T-cell (primary cell): ENCODE data around the gene CDH6. TPM values are rescaled to one million over a fixed set of nuclear protein-coding genes. Genes with fewer than 3 reads are reported as not detected.
"Not testable (repeated sequence)": the region's sequence is repeated elsewhere in the genome, so short reads cannot be mapped to it uniquely, and the experiment has no call there.

Experiments used
- ATAC-seq, 4 experiments: fragments of 200-7000 bp in 3 of 4; fragments of 150-1000 bp in 1 of 4; cut with Tn5 transposase; replicated peaks in 1 of 4; 1 replicate in 3 of 4; 2 replicates in 1 of 4; pipeline ENCODE4 v1.10.0; 2021; ENCODE audit warnings: moderate library complexity in 3 of 4, mild to moderate bottlenecking in 2 of 4, moderate number of reproducible peaks in 1 of 4
- CTCF ChIA-PET, 2 donors: fragments of 300-600 bp; sonication (Branson Sonifier 250); formaldehyde crosslinking; loops; one replicate each; lab custom pipeline; 2022; ENCODE audit warnings: antibody characterized with exemption in 2 of 2; lab: Charles Lee
- POLR2A ChIA-PET, 2 donors: fragments of 300-600 bp; sonication (Branson Sonifier 250); formaldehyde crosslinking; loops; one replicate each; lab custom pipeline; 2022; ENCODE audit warnings: antibody characterized with exemption in 2 of 2; lab: Charles Lee
- DNase-seq, 35 experiments: peaks; one replicate each; pipeline versions ENCODE4 v3.0.0 to v3.0.0-alpha.2; 2013 to 2023
- H3K27ac ChIP-seq: one replicate; pipeline ENCODE4 v1.5.1; 2013; ENCODE audit warnings: low read length
- H3K27me3 ChIP-seq, 2 experiments: replicated peaks in 1 of 2; 1 replicate in 1 of 2; 2 replicates in 1 of 2; pipeline versions ENCODE4 v1.6.1 to v1.7.0; 2013; ENCODE audit warnings: low read length in 1 of 2, mixed read lengths in 1 of 2; ENCODE audit not compliant: control insufficient read depth in 2 of 2, insufficient read depth in 2 of 2; ENCODE audit errors: extremely low read depth in 1 of 2
- H3K36me3 ChIP-seq, 2 donors: 1 replicate in 1 of 2; 2 replicates in 1 of 2; pipeline versions ENCODE4 v1.6.1 to v1.7.0; 2013; ENCODE audit warnings: low read length in 1 of 2; ENCODE audit not compliant: control insufficient read depth in 2 of 2, insufficient read depth in 1 of 2; ENCODE audit errors: extremely low read depth in 1 of 2
- H3K4me1 ChIP-seq, 2 experiments: 1 replicate in 1 of 2; 2 replicates in 1 of 2; pipeline versions ENCODE4 v1.6.1 to v1.7.0; 2013; ENCODE audit warnings: low read length in 2 of 2, mixed read lengths in 1 of 2; ENCODE audit not compliant: insufficient read depth in 2 of 2, control insufficient read depth in 1 of 2; ENCODE audit errors: extremely low read depth in 1 of 2
- H3K4me3 ChIP-seq, 2 donors: 1 replicate in 1 of 2; 2 replicates in 1 of 2; pipeline versions ENCODE4 v1.5.1 to v1.7.0; 2013; ENCODE audit warnings: mild to moderate bottlenecking in 2 of 2, low read length in 1 of 2, moderate library complexity in 1 of 2; ENCODE audit not compliant: control insufficient read depth in 1 of 2; ENCODE audit errors: extremely low read depth in 1 of 2
- H3K9me3 ChIP-seq: 2 replicates; pipeline ENCODE4 v1.7.0; 2013
- H3K27ac Mint-ChIP-seq, 2 donors: one replicate each; pipeline ENCODE4 v1.8.0; 2020 to 2021; ENCODE audit warnings: mild to moderate bottlenecking in 2 of 2, mixed read lengths in 2 of 2
- H3K27me3 Mint-ChIP-seq, 2 donors: one replicate each; pipeline ENCODE4 v1.8.0; 2021 to 2022; ENCODE audit warnings: mixed read lengths in 2 of 2
- H3K36me3 Mint-ChIP-seq: one replicate; pipeline ENCODE4 v1.8.0; 2021; ENCODE audit warnings: mixed read lengths
- H3K4me1 Mint-ChIP-seq, 3 donors: one replicate each; pipeline ENCODE4 v1.8.0; 2020 to 2022; ENCODE audit warnings: mixed read lengths in 3 of 3, mild to moderate bottlenecking in 1 of 3
- H3K4me3 Mint-ChIP-seq, 3 donors: one replicate each; pipeline ENCODE4 v1.8.0; 2020 to 2022; ENCODE audit warnings: mild to moderate bottlenecking in 3 of 3, mixed read lengths in 3 of 3, moderate library complexity in 3 of 3
- H3K9me3 Mint-ChIP-seq, 3 donors: one replicate each; pipeline ENCODE4 v1.8.0; 2020 to 2022; ENCODE audit warnings: mixed read lengths in 3 of 3
- WGBS: methylation state at CpG from one replicate; pipeline ENCODE4 v1.1.5; 2013; ENCODE audit warnings: missing lambda C conversion rate; ENCODE audit not compliant: insufficient coverage; 5-methylcytosine and 5-hydroxymethylcytosine counted together
- total RNA-seq, 35 experiments: library from RNA in 6 of 35; stranded (reverse) in 6 of 35; fragments of 120-200 nt in 1 of 35; gene quantifications; one replicate each; pipeline versions ENCODE4 v1.2.1 to v1.2.4 and lab custom pipeline; 2013 to 2026

The CDH6 gene
- total RNA-seq, 5 donors from 2014 or later (not counting 1 experiment from before 2014, with no cell fraction given) = 0.15 TPM; not detected in 4

DNA sequence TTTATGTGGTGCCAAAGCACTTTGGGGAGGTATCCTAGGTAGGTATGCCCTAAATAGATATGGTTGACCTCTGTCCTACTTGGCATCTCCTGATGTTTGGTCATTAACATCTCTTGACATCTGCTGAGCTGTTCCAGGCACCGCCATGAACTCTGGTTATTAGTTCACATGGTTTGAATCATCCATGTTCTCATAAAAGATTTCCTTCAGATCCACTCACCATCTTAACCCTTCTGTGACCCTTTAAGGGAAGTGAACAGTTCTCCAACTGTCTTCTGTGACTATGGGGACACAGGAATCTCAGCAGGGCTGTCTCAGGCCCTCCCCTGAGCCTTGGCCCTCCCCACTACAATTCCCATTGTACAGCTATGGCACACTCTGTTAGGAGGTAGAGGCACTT lies 167.7 kb downstream of the CDH6 start:
- Histone ChIP-seq H3K27ac (no peak overlapping the region), H3K4me1 (no peaks in the 10 kb centered on the region), H3K4me3 (no peak overlapping the region), H3K27me3 (no peaks in the 10 kb centered on the region), H3K36me3 (no peaks in the 10 kb centered on the region), H3K9me3 (no peaks in the 10 kb centered on the region)
- POLR2A ChIA-PET = no interaction called here
- DNase-seq (no peak), ATAC-seq (no peak)
- peaks cover 2 to 13% of the 10 kb centered on the region in 2 donors for H3K27me3 Mint-ChIP-seq
- no peaks in the 10 kb centered on the region for H3K36me3 Mint-ChIP-seq
- peaks cover 4 to 23% (median 18%) of the 10 kb centered on the region in 3 donors for H3K9me3 Mint-ChIP-seq
- CTCF ChIA-PET = no interaction called here
- no peak overlapping the region for H3K4me3 Mint-ChIP-seq
- H3K27ac Mint-ChIP-seq = no peak overlapping the region
- no CpG with 5 or more reads among the region's 1 CpG for WGBS
- H3K4me1 Mint-ChIP-seq = no peaks in the 10 kb centered on the region

DNA sequence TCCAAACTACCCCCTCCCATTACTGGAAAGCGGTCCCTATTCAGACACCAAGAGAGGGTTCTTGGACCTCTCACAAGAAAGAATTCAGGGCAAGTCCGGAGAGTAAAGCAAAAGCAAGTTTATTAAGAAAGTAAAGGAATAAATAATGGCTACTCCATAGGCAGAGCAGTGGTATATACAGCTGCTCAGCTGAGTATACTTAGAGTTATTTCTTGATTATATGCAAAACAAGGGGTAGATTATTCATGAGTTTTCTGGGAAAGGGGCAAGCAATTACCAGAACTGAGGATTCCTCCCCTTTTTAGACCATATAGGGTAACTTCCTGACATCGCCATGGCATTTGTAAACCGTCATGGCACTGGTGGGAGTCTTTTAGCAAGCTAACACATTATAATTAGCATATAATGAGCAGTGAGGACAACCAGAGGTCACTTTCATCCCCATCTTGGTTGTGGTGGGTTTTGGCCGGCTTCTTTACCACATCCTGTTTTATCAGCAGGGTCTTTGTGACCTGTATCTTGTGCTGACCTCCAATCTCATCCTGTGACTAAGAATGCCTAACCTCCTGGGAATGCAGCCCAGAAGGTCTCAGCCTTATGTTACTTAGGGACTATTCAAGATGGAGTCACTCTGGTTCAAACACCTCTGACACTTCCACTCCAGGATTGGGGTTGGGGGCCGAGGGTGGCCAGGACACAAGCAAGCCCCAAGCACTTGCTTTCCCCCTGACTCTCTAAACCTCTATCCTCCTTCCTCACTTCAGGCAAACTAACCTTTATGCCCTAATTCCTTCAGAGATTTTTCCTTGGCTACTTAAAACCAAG lies 168.4 kb downstream of the CDH6 start:
- ATAC-seq, DNase-seq, H3K4me3 ChIP-seq, H3K4me1 ChIP-seq, H3K27ac Mint-ChIP-seq, H3K4me3 Mint-ChIP-seq, H3K27ac ChIP-seq, H3K9me3 ChIP-seq, H3K27me3 ChIP-seq, H3K36me3 Mint-ChIP-seq, POLR2A ChIA-PET, H3K36me3 ChIP-seq, CTCF ChIA-PET, H3K4me1 Mint-ChIP-seq: not testable (repeated sequence)
- 88% methylated on average over 1 of the region's 6 CpGs for WGBS
- Mint-ChIP-seq H3K9me3 (peaks cover 0 to 19% (median 11%) of the 10 kb centered on the region in 3 donors), H3K27me3 (peaks cover 2 to 15% of the 10 kb centered on the region in 2 donors)

DNA sequence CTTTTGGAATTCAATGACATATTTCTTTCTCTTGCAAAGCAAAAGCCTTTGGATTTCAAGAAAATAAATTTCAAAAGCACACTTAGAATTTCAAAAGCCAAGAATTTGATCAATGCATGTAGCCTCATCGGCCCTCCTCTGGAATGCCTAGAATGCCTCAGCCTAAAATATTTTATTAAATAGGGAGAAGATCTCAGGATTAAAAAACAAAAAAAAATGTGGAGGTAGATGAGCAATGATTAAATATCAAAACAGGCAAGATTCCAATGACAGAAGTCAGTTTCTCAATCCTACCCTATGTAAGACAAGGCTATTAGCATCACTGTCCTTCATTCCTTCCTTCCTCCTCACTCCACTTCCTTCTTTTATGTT lies 169.0 kb downstream of the CDH6 start:
- WGBS = no CpG with 5 or more reads among the region's 1 CpG
- CTCF ChIA-PET = no interaction called here
- no peaks in the 10 kb centered on the region for H3K4me1 ChIP-seq
- H3K27me3 Mint-ChIP-seq = peaks cover 4 to 14% of the 10 kb centered on the region in 2 donors
- peaks cover 0 to 17% (median 11%) of the 10 kb centered on the region in 3 donors for H3K9me3 Mint-ChIP-seq
- no peaks in the 10 kb centered on the region for H3K9me3 ChIP-seq
- no peak for ATAC-seq
- H3K4me3 Mint-ChIP-seq = no peak overlapping the region
- H3K36me3 ChIP-seq = no peaks in the 10 kb centered on the region
- no peaks in the 10 kb centered on the region for H3K36me3 Mint-ChIP-seq
- no peak overlapping the region for H3K27ac ChIP-seq
- DNase-seq = no peak
- no peak overlapping the region for H3K27ac Mint-ChIP-seq
- H3K27me3 ChIP-seq = no peaks in the 10 kb centered on the region
- H3K4me3 ChIP-seq = no peak overlapping the region
- no peaks in the 10 kb centered on the region for H3K4me1 Mint-ChIP-seq
- POLR2A ChIA-PET = no interaction called here

DNA sequence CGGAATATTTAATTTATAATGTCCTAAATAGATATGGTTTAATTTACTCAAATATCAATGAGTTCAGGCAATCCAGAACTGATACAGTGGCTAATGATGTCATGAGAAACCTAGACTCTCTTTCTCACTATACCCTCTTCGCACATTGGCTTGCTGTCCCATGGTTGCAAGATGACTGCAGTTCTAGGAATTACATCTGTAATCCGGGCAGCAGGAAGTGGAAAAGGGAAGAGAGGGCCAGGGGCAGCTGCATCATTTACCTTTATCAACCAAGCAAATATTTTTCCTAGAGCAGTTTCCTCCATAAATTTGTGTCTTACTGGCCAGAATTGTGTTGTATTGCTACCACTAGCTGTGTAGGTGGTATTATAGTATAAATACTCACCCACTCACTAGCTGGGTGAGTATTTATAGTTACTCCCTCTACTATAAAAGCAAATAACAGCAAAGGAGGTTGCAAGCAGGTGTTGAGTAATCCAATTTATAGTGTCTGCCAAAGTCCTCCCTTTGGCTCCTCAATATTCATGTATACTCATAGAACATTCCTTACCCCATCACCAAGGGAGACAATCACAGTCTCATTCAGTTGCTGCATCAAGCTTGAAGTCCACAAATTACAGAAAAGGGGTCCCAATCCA lies 169.6 kb downstream of the CDH6 start:
- H3K4me3 ChIP-seq = no peak overlapping the region
- Mint-ChIP-seq H3K4me3 (no peak overlapping the region), H3K27ac (no peak overlapping the region), H3K27me3 (peaks cover 5 to 12% of the 10 kb centered on the region in 2 donors), H3K36me3 (no peaks in the 10 kb centered on the region), H3K4me1 (no peaks in the 10 kb centered on the region), H3K9me3 (peaks cover 0 to 14% (median 11%) of the 10 kb centered on the region in 3 donors)
- ChIA-PET POLR2A (no interaction called here), CTCF (no interaction called here)
- ATAC-seq = no peak
- no peaks in the 10 kb centered on the region for H3K9me3 ChIP-seq
- H3K27me3 ChIP-seq = no peaks in the 10 kb centered on the region
- no peaks in the 10 kb centered on the region for H3K4me1 ChIP-seq
- no CpG with 5 or more reads among the region's 3 CpGs for WGBS
- DNase-seq = no peak
- H3K36me3 ChIP-seq = no peaks in the 10 kb centered on the region
- no peak overlapping the region for H3K27ac ChIP-seq

DNA sequence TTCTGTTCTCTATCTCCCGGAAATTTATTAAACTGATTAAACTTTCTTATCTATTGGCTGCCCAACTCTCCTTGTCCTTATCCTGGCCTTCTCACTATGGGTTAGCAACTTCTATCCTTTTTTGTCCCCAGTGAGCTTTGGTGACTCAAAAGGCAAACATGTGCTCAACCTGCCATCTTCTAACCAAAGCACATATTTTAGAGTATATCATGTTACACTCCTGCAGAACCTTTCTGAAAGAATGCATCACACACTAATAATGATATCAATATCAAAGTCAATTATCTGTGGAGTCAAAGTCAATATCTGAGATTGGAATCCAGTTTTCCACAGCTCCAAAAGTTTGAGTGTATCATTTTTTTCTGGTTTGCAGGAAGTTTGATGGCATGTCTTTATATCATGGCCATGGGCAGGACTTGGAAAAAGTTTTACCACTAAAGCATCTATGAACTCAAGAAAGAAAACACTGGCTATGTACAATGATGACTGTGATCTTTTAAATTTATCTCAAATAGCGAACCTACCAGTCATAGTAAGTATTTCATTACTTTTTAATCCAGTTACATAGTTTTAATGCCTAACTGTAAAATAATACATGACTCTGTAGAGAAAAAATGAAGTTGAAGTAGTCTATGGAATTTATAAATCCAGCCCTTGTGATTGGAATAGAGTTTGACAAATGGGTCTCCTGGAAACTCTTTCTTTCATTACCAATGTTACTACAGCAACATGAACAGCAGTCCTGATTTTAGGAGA lies 171.6 kb downstream of the CDH6 start:
- H3K36me3 Mint-ChIP-seq = no peaks in the 10 kb centered on the region
- no peaks in the 10 kb centered on the region for H3K4me1 Mint-ChIP-seq
- H3K9me3 Mint-ChIP-seq = peaks cover 0 to 14% (median 11%) of the 10 kb centered on the region in 3 donors
- Histone ChIP-seq H3K4me1 (no peaks in the 10 kb centered on the region), H3K36me3 (no peaks in the 10 kb centered on the region), H3K9me3 (no peaks in the 10 kb centered on the region), H3K4me3 (no peak overlapping the region), H3K27me3 (peaks cover 0 to 3% of the 10 kb centered on the region in 2 experiments), H3K27ac (no peak overlapping the region)
- ChIA-PET CTCF (no interaction called here), POLR2A (no interaction called here)
- ATAC-seq (no peak), DNase-seq (no peak)
- no peak overlapping the region for H3K4me3 Mint-ChIP-seq
- 89% methylated on average over 1 of the region's 2 CpGs for WGBS
- peaks cover 5 to 12% of the 10 kb centered on the region in 2 donors for H3K27me3 Mint-ChIP-seq
- no peak overlapping the region for H3K27ac Mint-ChIP-seq

DNA sequence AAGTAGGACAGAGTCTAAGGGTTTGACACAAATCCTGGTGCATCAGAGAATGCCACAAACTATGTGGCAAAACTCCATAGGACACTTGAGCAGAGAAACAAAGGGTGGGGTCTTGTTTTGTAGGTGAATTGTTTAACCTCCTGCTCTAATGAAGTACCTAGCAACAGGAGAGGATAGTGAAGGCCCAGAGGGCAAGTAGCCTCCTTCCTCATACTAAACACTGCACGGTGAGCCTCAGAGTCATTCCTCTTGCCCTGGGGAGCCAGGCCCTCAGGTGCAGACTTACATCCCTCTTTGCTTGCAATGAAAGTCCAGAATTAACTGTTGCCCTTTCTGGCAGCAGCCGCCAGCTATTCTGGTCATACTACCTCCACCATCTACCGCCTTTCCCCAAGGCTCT lies 172.3 kb downstream of the CDH6 start:
- Mint-ChIP-seq H3K9me3 (peaks cover 0 to 11% (median 11%) of the 10 kb centered on the region in 3 donors), H3K36me3 (no peaks in the 10 kb centered on the region), H3K27ac (no peak overlapping the region), H3K27me3 (peaks cover 5 to 12% of the 10 kb centered on the region in 2 donors), H3K4me1 (no peaks in the 10 kb centered on the region), H3K4me3 (no peak overlapping the region)
- Histone ChIP-seq H3K36me3 (no peaks in the 10 kb centered on the region), H3K27me3 (peaks cover 0 to 6% of the 10 kb centered on the region in 2 experiments), H3K4me1 (no peaks in the 10 kb centered on the region), H3K9me3 (no peaks in the 10 kb centered on the region), H3K4me3 (no peak overlapping the region), H3K27ac (no peak overlapping the region)
- CTCF ChIA-PET = interaction anchor here in 1 of 2 donors (1.0 kb wide), 1 partner anchor 9 kb away, joined by 3 read pairs; no protein-coding TSS in a partner anchor
- DNase-seq (no peak), ATAC-seq (no peak)
- 75% methylated on average over 3 of the region's 3 CpGs for WGBS
- POLR2A ChIA-PET = no interaction called here
